Thymus (tissue), 11 donors: ENCODE measurements around the gene CLDN5. TPM values are rescaled to one million over a fixed set of nuclear protein-coding genes. Genes with fewer than 3 reads are reported as not detected.

Source experiments
- DNase-seq, 9 donors: peaks; one replicate each; pipeline ENCODE4 v3.0.0-alpha.2; 2013; ENCODE audit warnings: low spot score in 9 of 9, low read depth in 6 of 9, missing footprints in 1 of 9
- H3K27ac ChIP-seq, 2 donors: one replicate each; pipeline ENCODE4 v1.5.1; 2013; ENCODE audit warnings: control low read depth in 1 of 2, low read depth in 1 of 2, low read length in 1 of 2, mild to moderate bottlenecking in 1 of 2, moderate library complexity in 1 of 2
- H3K27me3 ChIP-seq, 2 donors: one replicate each; pipeline ENCODE4 v1.5.1; 2013; ENCODE audit warnings: low read length in 1 of 2; ENCODE audit not compliant: control insufficient read depth in 2 of 2, insufficient read depth in 1 of 2
- H3K36me3 ChIP-seq, 2 donors: one replicate each; pipeline ENCODE4 v1.5.1; 2013; ENCODE audit warnings: low read length in 1 of 2, mild to moderate bottlenecking in 1 of 2, moderate library complexity in 1 of 2; ENCODE audit not compliant: control insufficient read depth in 2 of 2, insufficient read depth in 2 of 2
- H3K4me1 ChIP-seq, 2 donors: one replicate each; pipeline ENCODE4 v1.5.1; 2013; ENCODE audit warnings: low read length in 2 of 2; ENCODE audit not compliant: control insufficient read depth in 2 of 2, insufficient read depth in 2 of 2
- H3K4me3 ChIP-seq, 2 donors: one replicate each; pipeline ENCODE4 v1.5.1; 2013; ENCODE audit warnings: low read length in 2 of 2, control low read depth in 1 of 2, mild to moderate bottlenecking in 1 of 2
- H3K9me3 ChIP-seq, 2 donors: one replicate each; pipeline ENCODE4 v1.5.1; 2013; ENCODE audit warnings: low read length in 1 of 2, mild to moderate bottlenecking in 1 of 2; ENCODE audit not compliant: control insufficient read depth in 2 of 2, insufficient read depth in 1 of 2
- WGBS: extraction: QIAGEN DNeasy Blood & Tissue Kit; methylation state at CpG from one replicate; pipeline ENCODE4 v1.1.7; 2013; 5-methylcytosine and 5-hydroxymethylcytosine counted together
- polyA plus RNA-seq: library from polyadenylated mRNA; stranded (reverse); fragments of 200-250 nt; gene quantifications from one replicate; pipeline ENCODE4 v1.2.3, GENCODE V29; 2013
- total RNA-seq: library from RNA; stranded (reverse); fragments of 120-200 nt; gene quantifications from one replicate; pipeline ENCODE4 v1.2.4, GENCODE V29; 2013
- donor health status: healthy.

Gene CLDN5
- total and polyA plus RNA-seq, 2 donors, result 8.9 to 112 TPM

GRCh38 chr22:19567157-19568009 lies 43.2 kb upstream of the CLDN5 start:
- DNase-seq, result no peak
- no peak overlapping the region for H3K27ac ChIP-seq
- WGBS, result 98% methylated on average over 24 of the region's 24 CpGs

GRCh38 chr22:19566279-19567156 lies 42.3 kb upstream of the CLDN5 start:
- no peaks in the 10 kb centered on the region for H3K27me3 ChIP-seq
- no peaks in the 10 kb centered on the region for H3K9me3 ChIP-seq
- no peaks in the 10 kb centered on the region for H3K4me1 ChIP-seq
- WGBS, result 97% methylated on average over 52 of the region's 52 CpGs
- no peak for DNase-seq
- no peak overlapping the region for H3K27ac ChIP-seq
- H3K4me3 ChIP-seq, result no peak overlapping the region
- H3K36me3 ChIP-seq, result no peaks in the 10 kb centered on the region

More at GRCh38 chr22:19567157-19568009, 43.2 kb upstream of the CLDN5 start:
- Histone ChIP-seq H3K9me3 (no peaks in the 10 kb centered on the region), H3K4me3 (no peak overlapping the region), H3K36me3 (no peaks in the 10 kb centered on the region), H3K27me3 (no peaks in the 10 kb centered on the region), H3K4me1 (no peaks in the 10 kb centered on the region)

GRCh38 chr22:19565382-19566278 lies 41.4 kb upstream of the CLDN5 start:
- no peak overlapping the region for H3K27ac ChIP-seq
- DNase-seq, result no peak
- H3K27me3 ChIP-seq, result no peaks in the 10 kb centered on the region
- no peaks in the 10 kb centered on the region for H3K36me3 ChIP-seq
- H3K9me3 ChIP-seq, result no peaks in the 10 kb centered on the region
- H3K4me3 ChIP-seq, result no peak overlapping the region
- H3K4me1 ChIP-seq, result no peaks in the 10 kb centered on the region
- WGBS, result 93% methylated on average over 11 of the region's 11 CpGs

- H3K27ac ChIP-seq, result no peak overlapping the region
- no peaks in the 10 kb centered on the region for H3K4me1 ChIP-seq
- H3K27me3 ChIP-seq, result no peaks in the 10 kb centered on the region
- H3K9me3 ChIP-seq, result no peaks in the 10 kb centered on the region
- WGBS, result 96% methylated on average over 2 of the region's 2 CpGs
- H3K4me3 ChIP-seq, result no peak overlapping the region
- H3K36me3 ChIP-seq, result no peaks in the 10 kb centered on the region
- no peak for DNase-seq
Measured at GRCh38 chr22:19559956-19560355, 35.7 kb upstream of the CLDN5 start.

- no peak for DNase-seq
- no peaks in the 10 kb centered on the region for H3K27me3 ChIP-seq
- H3K36me3 ChIP-seq, result no peaks in the 10 kb centered on the region
- 91% methylated on average over 9 of the region's 9 CpGs for WGBS
- no peak overlapping the region for H3K4me3 ChIP-seq
- H3K27ac ChIP-seq, result no peak overlapping the region
- no peaks in the 10 kb centered on the region for H3K9me3 ChIP-seq
- no peaks in the 10 kb centered on the region for H3K4me1 ChIP-seq
Measured at GRCh38 chr22:19559324-19559811, 35.2 kb upstream of the CLDN5 start.

GRCh38 chr22:19556963-19557545 lies 32.8 kb upstream of the CLDN5 start:
- no peak for DNase-seq
- no peaks in the 10 kb centered on the region for H3K9me3 ChIP-seq
- no peaks in the 10 kb centered on the region for H3K36me3 ChIP-seq
- H3K4me1 ChIP-seq, result no peaks in the 10 kb centered on the region
- 97% methylated on average over 10 of the region's 10 CpGs for WGBS
- no peaks in the 10 kb centered on the region for H3K27me3 ChIP-seq
- H3K27ac ChIP-seq, result no peak overlapping the region
- H3K4me3 ChIP-seq, result no peak overlapping the region

GRCh38 chr22:19555651-19556050 lies 31.4 kb upstream of the CLDN5 start:
- no peak overlapping the region for H3K27ac ChIP-seq
- DNase-seq, result no peak
- no peaks in the 10 kb centered on the region for H3K27me3 ChIP-seq
- H3K36me3 ChIP-seq, result no peaks in the 10 kb centered on the region
- H3K9me3 ChIP-seq, result no peaks in the 10 kb centered on the region
- H3K4me1 ChIP-seq, result no peaks in the 10 kb centered on the region
- 94% methylated on average over 6 of the region's 6 CpGs for WGBS
- no peak overlapping the region for H3K4me3 ChIP-seq

GRCh38 chr22:19554834-19555404 lies 30.7 kb upstream of the CLDN5 start:
- Histone ChIP-seq H3K4me3 (no peak overlapping the region), H3K27me3 (no peaks in the 10 kb centered on the region), H3K27ac (no peak overlapping the region), H3K36me3 (no peaks in the 10 kb centered on the region), H3K9me3 (no peaks in the 10 kb centered on the region), H3K4me1 (no peaks in the 10 kb centered on the region)
- WGBS, result 95% methylated on average over 12 of the region's 12 CpGs
- DNase-seq, result no peak
